GM12891 (cell line): ENCODE data around the gene RPL36A.

Experiments used
- DNase-seq: peaks from one replicate; pipeline ENCODE4 v3.0.0; 2011; ENCODE audit warnings: low spot score; ENCODE audit not compliant: insufficient read length
- FAIRE-seq: peaks from 2 replicates; lab custom pipeline; 2011; peaks lifted over from hg19 to GRCh38; lab: Jason Lieb, UNC
- PAX5 ChIP-seq: IDR thresholded peaks from 2 replicates; pipeline ENCODE4 v1.6.1; 2011; ENCODE audit warnings: low read length, moderate library complexity, mild to moderate bottlenecking; ENCODE audit not compliant: insufficient read depth, severe bottlenecking
- POLR2A ChIP-seq: IDR thresholded peaks from 2 replicates; pipeline ENCODE4 v1.6.1; 2011; ENCODE audit warnings: low read depth, low read length, control low read depth
- POLR2AphosphoS5 ChIP-seq: IDR thresholded peaks from 2 replicates; pipeline ENCODE4 v1.6.1; 2011; ENCODE audit warnings: low read depth, low read length, control low read depth
- POU2F2 ChIP-seq: IDR thresholded peaks from 2 replicates; pipeline ENCODE4 v1.6.1; 2011; ENCODE audit warnings: low read depth, mild to moderate bottlenecking, control low read depth, low read length, moderate library complexity
- SPI1 ChIP-seq: IDR thresholded peaks from 2 replicates; pipeline ENCODE4 v1.6.1; 2011; ENCODE audit warnings: low read depth, low read length, control low read depth
- TAF1 ChIP-seq: IDR thresholded peaks from 2 replicates; pipeline ENCODE4 v1.6.1; 2011; ENCODE audit warnings: low read depth, low read length, control low read depth

The RPL36A gene

GRCh38 chrX:101408532-101408841, 17.7 kb downstream of the RPL36A start:
- 0 out of 2 replicates have a peak, but pooled peaks have one; percentile 66 for TF ChIP-seq POLR2A
- no peak for TF ChIP-seq SPI1
- TF ChIP-seq POLR2AphosphoS5: no peak
- no peak for TF ChIP-seq PAX5
- no peak for TF ChIP-seq TAF1
- DNase-seq: no peak
- no peak for FAIRE-seq

GRCh38 chrX:101409043-101409442, 18.2 kb downstream of the RPL36A start:
- DNase-seq (no peak), FAIRE-seq (no peak)
- TF ChIP-seq POLR2A (no peak), POLR2AphosphoS5 (no peak), PAX5 (no peak), POU2F2 (no peak), TAF1 (no peak), SPI1 (no peak)

- no peak for DNase-seq
- FAIRE-seq: no peak
- TF ChIP-seq POLR2AphosphoS5 (no peak), TAF1 (no peak), POU2F2 (no peak)
These were observed 19.6 kb downstream of the RPL36A start for GRCh38 chrX:101410461-101410860.

GRCh38 chrX:101411984-101412383, 21.2 kb downstream of the RPL36A start:
- DNase-seq (no peak), FAIRE-seq (peak; percentile 69)
- peak; percentile 82 for TF ChIP-seq SPI1
- no peak for TF ChIP-seq POU2F2
- TF ChIP-seq PAX5: no peak
- no peak for TF ChIP-seq TAF1

DNA sequence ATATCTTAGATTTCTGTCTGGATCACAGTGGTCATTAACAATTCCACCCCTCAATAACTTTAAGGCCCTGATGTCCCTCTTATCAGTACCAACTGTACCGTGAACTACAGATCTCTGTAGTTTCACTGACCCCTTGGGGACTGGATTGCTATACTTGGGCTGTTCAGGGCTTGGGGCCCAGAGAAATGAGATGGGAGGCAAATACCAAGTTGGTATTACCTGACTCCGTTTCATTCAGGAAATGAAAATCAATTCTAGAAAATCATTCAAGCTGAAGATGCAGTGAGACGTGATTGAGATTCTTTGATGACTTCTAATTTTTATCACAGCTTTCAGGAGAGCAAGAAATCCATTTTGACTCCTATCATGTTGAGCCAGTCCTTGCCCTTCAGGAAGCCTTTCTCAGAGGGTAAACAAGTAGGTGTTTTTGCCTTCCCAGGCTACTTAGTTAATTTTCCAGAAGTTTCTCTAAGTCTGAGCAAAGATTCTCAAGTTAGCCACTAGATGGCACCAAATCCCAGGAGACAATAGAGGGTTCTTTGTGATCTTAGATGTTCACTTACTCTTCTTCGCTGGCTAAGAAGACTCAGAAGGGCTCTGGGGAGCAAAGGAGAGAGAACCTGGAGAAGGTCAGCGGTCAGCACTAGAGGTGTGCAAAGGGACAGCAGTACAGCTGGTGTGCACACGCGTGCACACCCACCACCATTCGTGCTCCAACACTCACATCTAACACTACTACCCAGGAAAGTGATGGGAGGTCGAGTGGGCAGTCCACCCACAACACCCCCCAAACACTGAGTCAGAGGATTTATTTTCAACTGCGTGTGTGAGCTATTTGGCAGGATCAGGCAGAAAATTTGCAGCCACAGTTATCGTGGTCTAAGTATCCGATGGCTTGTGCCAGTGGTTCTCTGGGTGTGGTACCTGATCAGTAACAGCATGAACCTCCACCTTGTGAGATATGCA, 24.7 kb downstream of the RPL36A start:
- FAIRE-seq (peak; percentile 45), DNase-seq (no peak)
- TF ChIP-seq TAF1 (no peak), PAX5 (no peak), POLR2AphosphoS5 (no peak), POLR2A (no peak), SPI1 (no peak), POU2F2 (no peak)

DNA sequence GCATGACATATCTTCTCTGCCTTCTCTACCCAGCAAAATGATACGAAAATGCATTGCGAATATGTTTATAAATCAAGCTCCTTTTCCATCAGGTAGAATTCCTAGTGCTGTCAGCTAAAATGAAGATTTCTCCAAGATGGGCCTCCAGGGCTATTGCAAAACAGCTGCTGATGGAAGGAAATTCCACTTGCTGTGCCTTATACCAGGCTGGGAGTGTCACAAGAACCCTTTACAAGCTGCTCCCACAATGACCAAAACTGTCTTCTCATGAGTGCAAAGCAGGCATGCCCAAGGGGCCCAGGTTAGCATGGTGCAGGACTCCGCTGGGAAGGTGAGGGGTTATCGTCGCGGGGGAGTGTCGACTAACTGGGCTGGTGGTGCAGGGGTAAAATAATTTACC, 25.9 kb downstream of the RPL36A start:
- TF ChIP-seq PAX5: no peak
- TF ChIP-seq SPI1: no peak
- no peak for DNase-seq
- no peak for FAIRE-seq

DNA sequence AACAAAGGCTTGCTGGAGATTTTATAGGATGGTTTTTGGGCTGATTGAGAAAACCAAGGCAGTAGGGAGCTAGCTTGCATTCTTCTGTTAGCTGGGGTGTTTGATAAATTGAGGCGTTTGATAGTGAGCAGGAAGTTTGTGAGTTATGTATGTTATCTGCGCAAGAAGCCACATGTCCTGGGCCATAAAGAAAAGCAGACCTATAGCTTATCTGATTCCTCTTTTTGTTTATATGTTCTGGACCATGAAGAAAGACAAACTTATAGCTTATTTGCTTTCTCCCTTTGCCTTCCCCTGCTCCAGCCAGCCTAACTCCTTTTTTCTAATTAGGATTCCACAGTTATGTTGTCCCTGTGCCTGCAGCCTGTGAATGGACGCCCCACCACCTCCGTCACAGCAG, 26.4 kb downstream of the RPL36A start:
- DNase-seq (no peak), FAIRE-seq (no peak)
- TF ChIP-seq SPI1 (no peak), TAF1 (no peak), POLR2AphosphoS5 (no peak), POU2F2 (no peak), POLR2A (no peak), PAX5 (no peak)

- peak; percentile 20 for FAIRE-seq
- TF ChIP-seq PAX5 (no peak), SPI1 (peak; percentile 49), TAF1 (peak; percentile 38; the same call in 1 of the 2 replicates)
- peak; percentile 23 for DNase-seq
These were observed 27.4 kb downstream of the RPL36A start for GRCh38 chrX:101417981-101418841.

DNA sequence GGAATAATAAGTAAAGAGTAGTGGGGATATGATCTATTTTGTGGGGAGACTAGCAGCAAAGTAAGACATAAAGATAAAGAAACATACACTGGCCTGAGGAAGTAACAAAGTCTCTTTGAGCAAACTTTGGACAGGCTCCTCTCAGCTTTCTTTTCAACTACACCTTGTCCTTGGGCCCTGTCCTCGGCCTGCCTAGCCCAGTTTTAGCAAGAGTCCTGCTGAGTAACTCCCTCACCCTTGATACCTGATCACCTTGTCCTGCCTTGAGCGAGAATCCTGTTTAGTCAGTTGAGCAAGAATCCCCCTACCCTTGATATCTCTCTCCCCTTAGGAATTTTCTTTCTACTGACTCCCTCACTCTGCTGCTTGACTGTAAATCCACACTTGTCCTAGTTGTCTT, 28.7 kb downstream of the RPL36A start:
- FAIRE-seq: peak; percentile 5
- DNase-seq: no peak
- no peak for TF ChIP-seq POU2F2
- TF ChIP-seq POLR2A: no peak
- TF ChIP-seq PAX5: no peak
- no peak for TF ChIP-seq POLR2AphosphoS5
- TF ChIP-seq SPI1: no peak

DNA sequence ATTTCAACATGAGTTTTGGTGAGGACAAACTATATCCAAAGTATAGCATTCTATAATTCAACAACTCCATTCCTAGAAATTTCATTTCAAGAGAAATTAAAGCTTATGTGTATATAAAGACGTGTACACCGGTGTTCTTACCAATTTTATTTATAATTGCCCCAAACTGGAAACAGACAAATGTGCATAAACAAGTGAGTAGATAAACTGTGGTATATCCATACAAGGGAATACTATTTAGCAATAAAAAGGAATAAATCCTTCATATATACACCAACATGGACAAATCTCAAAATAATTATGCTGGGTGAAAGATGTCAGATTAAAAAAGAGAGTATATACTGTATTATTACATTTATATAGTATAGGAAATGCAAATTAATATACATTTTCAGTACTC, 37.1 kb downstream of the RPL36A start:
- TF ChIP-seq POU2F2 (no peak), POLR2A (no peak), SPI1 (no peak), PAX5 (no peak), TAF1 (no peak), POLR2AphosphoS5 (no peak)
- FAIRE-seq: no peak
- no peak for DNase-seq
